HG03558 (cell line): ENCODE measurements around the gene AKAP12.
"Not testable (repeated sequence)": the region's sequence is repeated elsewhere in the genome, so short reads cannot be mapped to it uniquely, and the experiment has no call there.

Experiments
- ATAC-seq: cut with Tn5 transposase; IDR thresholded peaks from one replicate; pipeline ENCODE4 v1.9.1; 2021; ENCODE audit warnings: moderate number of reproducible peaks; ENCODE audit not compliant: unreplicated experiment; ENCODE audit errors: extremely low read depth

The AKAP12 gene

GRCh38 chr6:151306269-151306783 lies 66.6 kb downstream of the AKAP12 start:
- no peak for ATAC-seq

DNA sequence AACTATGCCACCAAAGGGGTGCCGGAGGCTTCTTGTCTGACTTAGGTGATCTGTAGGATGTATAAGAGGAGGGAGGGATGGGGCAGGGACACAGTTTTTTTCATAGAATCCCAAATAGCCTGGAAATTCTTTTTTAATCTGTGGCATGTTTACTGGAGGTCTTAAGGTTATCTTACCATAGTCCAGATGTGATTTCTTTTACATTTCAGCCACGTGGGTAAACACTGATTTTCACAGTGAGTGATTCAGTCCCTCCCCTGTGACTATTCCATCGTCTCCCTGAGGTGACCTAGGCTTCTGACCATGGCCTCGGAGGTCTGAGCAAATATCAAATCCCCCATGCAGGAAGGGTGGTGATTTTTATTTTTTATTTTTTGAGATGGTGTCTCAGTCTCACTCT lies 67.7 kb downstream of the AKAP12 start:
- no peak for ATAC-seq

- no peak for ATAC-seq
Measured at GRCh38 chr6:151309619-151310018, 69.9 kb downstream of the AKAP12 start.

GRCh38 chr6:151310279-151310678 lies 70.5 kb downstream of the AKAP12 start:
- no peak for ATAC-seq

DNA sequence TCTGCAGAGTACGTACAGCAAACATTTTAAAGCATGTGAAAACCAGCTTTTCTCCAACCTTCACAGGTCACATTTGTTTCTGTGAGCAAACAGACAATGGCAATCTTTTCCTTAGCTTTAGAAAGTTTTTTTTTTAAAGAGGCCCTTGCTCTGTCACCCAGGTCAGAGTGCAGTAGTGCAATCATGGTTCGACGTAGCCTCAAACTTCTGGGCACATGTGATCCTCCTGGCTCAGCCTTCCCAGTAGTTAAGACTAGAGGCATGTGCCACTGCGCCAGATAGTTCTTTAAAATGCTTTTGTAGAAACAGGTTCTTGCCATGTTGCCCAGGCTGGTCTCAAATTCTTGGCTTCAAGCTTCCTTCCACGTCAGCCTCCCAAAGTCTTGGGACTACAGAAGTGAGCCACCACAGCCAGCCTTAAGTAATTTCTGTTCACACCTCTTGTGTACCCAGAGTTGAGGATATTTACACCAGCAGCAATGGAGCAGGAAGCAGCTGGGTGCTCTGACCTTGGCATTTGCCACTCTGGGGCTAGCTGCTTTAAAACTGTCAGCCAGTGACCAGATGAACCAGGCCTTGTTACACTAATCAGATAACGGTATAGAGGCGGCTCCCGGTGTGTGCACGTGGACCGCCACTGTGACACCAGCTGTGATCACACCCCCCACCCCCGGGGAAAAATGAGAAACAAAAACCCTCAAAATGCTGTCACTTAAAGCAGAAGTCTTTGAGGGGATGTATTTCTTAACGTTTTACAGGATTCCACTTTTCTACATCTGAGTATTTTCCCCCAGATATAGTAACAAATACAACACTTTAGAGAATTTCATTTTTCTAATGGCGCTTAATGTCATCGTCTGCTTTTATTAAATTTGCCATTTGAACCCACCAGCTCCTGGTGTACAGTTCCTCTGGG lies 71.3 kb downstream of the AKAP12 start:
- no peak for ATAC-seq

GRCh38 chr6:151313066-151313491 lies 73.3 kb downstream of the AKAP12 start:
- ATAC-seq: no peak

- ATAC-seq: not testable (repeated sequence)
Measured at GRCh38 chr6:151315661-151316060, 75.9 kb downstream of the AKAP12 start.

- ATAC-seq: no peak
Measured at GRCh38 chr6:151317103-151317994, 77.6 kb downstream of the AKAP12 start.

- no peak for ATAC-seq
Measured at GRCh38 chr6:151317995-151318365, 78.2 kb downstream of the AKAP12 start.

DNA sequence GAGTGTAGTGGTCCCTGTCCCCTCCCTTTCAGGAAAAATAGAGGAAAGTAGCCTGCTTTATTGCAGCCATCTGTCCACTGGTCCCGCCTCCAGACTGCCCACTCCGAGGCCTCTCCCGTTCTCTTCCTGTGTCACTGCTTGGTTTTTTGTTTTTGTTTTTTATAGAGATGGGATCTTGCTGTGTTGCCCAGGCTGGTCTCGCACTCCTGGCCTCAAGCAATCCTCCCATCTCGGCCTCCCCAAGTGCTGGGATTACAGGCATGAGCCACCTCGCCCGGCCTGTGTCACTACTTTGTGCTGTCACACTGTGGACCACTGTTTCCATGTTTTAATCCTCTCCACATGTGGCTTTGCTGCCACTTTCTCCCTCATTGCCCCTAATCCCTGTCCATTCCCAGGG lies 80.4 kb downstream of the AKAP12 start:
- ATAC-seq: no peak

DNA sequence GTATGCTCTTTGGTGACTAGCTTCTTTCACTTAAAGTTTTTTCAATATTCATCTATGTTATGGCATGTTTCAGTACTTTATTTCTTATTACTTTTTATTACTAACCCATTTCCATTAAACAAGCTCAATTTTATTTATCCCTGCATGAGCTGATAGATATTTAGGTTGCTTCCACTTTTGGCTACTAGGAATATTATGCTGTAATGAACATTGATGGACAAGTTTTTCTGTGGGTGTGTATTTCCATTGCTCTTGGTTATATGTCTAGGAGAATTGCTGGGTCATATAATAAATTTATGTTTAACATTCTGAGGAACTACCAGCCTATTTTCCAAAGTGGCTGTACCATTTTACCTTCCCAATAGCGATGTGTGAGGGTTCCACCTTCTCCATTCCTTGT lies 81.7 kb downstream of the AKAP12 start:
- no peak for ATAC-seq

- no peak for ATAC-seq
Measured at GRCh38 chr6:151322570-151322969, 82.8 kb downstream of the AKAP12 start.

DNA sequence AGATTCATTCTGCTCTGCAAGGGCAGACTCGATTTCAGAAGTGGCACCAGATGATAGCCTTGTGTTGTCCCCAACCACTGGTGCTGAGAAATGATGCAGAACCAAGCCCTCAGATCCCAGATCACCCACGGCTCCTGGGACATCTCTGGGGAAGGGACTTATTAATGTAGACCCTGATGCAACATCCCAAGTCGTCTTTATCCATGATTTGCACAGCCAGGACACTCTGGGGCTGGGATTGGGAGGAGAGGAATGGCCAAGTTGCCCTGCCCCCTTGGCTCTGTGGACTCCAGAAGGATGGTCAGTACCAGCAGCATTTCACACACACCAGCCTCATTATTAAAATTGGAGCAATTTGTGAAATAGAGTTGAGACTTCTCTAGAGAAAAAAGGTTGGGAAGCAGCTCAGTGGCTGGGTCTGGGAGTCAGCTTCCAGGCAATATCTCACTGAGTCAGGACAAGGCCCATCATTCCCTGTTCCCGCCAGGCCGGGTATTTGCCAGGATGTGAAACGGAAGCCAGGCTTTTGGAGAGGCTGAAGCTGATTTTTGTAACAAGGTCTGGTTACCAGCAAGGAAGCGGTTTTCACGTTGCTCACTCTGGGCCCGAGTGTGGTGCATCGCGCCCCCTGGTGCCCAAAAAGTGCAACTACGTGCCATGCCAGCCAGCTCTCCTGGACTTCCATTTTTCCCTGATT lies 84.2 kb downstream of the AKAP12 start:
- no peak for ATAC-seq

DNA sequence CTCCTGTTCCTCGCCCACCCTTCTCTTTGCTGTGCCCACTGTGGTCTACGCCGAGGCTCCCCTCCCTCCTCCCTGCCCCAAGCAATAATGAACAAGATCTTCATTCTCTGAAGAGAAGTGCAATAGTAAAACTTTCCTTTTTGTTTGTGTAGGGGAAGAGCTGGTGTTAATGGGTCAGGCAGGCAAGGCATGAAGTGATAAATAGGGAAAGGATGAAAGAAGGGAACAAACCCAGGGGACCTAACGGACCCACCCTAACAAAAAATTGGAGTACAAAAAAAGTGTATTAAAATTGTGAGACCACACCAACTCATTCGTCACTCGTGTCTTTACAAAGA lies 84.7 kb downstream of the AKAP12 start:
- ATAC-seq: no peak

DNA sequence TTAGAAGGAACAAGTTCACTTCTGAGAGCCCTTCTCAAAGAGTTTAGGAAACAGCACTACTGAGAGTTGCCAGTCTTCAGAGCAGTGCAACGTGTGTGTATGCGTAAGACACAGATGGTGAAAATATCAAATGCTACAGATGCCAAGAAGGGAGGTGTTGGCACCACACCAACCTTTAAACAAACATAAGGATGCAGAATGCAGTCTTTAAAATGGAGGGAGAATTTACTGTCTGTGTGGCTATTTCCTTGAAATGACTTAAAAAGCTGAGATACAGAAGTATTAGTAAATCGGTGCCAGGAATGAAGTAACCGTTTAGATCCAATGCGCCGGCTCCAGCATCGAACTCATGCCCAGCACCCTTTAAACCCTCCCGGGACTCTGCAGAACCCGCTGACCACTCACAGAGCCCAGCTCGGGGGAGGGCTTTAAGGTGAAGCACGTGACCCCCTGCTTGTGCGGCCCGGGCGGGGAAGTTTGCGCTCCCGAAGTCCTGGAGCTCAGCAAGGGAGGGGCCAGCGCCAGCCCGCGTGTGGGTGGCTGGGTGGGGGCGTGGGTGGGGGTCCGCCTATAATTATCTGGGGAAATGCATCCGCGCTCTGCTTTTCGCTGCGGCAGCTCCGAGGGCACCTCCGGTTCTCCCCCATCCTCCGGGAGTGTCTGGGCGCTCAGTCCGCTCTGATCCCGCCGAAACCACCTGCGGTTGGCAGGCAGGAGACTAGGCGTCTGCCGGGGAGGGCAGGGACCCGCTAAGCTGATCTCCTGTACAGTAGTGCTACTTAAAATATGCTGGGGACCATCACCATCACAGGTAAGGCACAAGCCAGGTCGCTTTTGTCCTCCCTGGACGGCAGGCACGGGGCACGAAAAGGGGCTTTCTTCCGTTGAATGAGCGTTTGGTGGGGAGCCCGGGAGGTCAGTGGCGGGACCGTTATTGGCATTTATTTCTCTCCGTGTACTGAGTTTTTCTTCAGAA lies 85.6 kb downstream of the AKAP12 start:
- ATAC-seq: no peak

GRCh38 chr6:151326116-151326825 lies 86.5 kb downstream of the AKAP12 start:
- ATAC-seq: no peak

- ATAC-seq: no peak
Measured at GRCh38 chr6:151327101-151327500, 87.3 kb downstream of the AKAP12 start.

DNA sequence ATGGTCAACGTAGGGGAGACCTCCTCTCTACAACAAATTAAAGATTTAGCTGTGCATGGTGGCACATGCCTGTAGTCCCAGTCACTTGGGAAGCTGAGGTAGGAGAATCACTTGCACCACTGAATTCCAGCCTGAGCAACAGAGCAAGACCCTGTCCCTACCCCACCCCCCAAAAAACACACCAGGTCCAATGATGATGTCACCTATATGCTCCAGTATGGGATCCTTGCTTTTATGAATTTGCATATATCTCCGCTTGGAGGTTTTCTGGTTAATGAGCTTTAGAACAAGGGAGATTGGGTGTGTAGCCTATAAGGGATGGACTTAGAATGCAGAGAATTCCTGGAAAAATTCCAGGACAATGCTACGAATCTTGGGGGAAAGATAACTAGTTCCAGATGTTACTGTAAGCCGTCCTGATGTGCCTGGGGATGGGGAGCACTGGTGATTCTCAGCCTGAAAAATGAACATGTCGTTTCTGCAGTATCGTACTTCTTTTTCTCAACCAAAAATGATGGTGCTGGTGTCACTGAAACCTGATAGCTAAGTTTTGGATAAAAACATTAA lies 90.4 kb downstream of the AKAP12 start:
- ATAC-seq: no peak
